GM13976 (cell line): ENCODE data around the gene ENOX1.

ENCODE experiments used
- DNase-seq: peaks from one replicate; pipeline ENCODE4 v3.0.0; 2012; ENCODE audit warnings: low spot score
- CTCF ChIP-seq: IDR thresholded peaks from 2 replicates; pipeline ENCODE4 v1.5.1; 2012; ENCODE audit warnings: borderline replicate concordance, mild to moderate bottlenecking; ENCODE audit not compliant: insufficient read depth; ENCODE audit errors: extremely low read depth, missing control alignments, control extremely low read depth
- in situ Hi-C: fragments of 300-500 bp; cut with MboI; formaldehyde crosslinking; loops from one replicate; pipeline ENCODE4 v1.12.0; 2022; ENCODE audit warnings: low sequenced_read_pairs, mixed read lengths, inconsistent platforms; ENCODE audit not compliant: unreplicated experiment

ENOX1 gene

GRCh38 chr13:43388282-43389034 is 398.3 kb downstream of the ENOX1 start:
- in situ Hi-C loops: no loop called here
- TF ChIP-seq CTCF: no peak
- no peak for DNase-seq

GRCh38 chr13:43387880-43388279 is 398.9 kb downstream of the ENOX1 start:
- no peak for TF ChIP-seq CTCF
- DNase-seq: no peak
- in situ Hi-C loops: no loop called here

- no peak for TF ChIP-seq CTCF
- no peak for DNase-seq
- in situ Hi-C loops: no loop called here
These were observed 403.1 kb downstream of the ENOX1 start for GRCh38 chr13:43383498-43384165.

GRCh38 chr13:43379738-43380137 is 407.0 kb downstream of the ENOX1 start:
- in situ Hi-C loops: no loop called here
- no peak for TF ChIP-seq CTCF

GRCh38 chr13:43377973-43378372 is 408.8 kb downstream of the ENOX1 start:
- in situ Hi-C loops: no loop called here
- DNase-seq: no peak
- no peak for TF ChIP-seq CTCF

More at GRCh38 chr13:43379738-43380137, 407.0 kb downstream of the ENOX1 start:
- DNase-seq: no peak

GRCh38 chr13:43377149-43377548 is 409.6 kb downstream of the ENOX1 start:
- no peak for TF ChIP-seq CTCF
- in situ Hi-C loops: no loop called here
- DNase-seq: no peak

GRCh38 chr13:43376596-43376995 is 410.2 kb downstream of the ENOX1 start:
- in situ Hi-C loops: no loop called here
- no peak for DNase-seq
- no peak for TF ChIP-seq CTCF
